22Rv1 (cell line): ENCODE results near the gene CFAP61.

Source experiments
- CTCF ChIP-seq: fragments of 450-650 bp; IDR thresholded peaks from 2 replicates; pipeline ENCODE4 v1.5.1; 2017; ENCODE audit warnings: mild to moderate bottlenecking
- ZFX ChIP-seq: fragments of 450-650 bp; IDR thresholded peaks from 2 replicates; pipeline ENCODE4 v1.6.1; 2017; ENCODE audit warnings: antibody characterized with exemption, borderline replicate concordance

- TF ChIP-seq CTCF (no peak), ZFX (no peak)
Observed at GRCh38 chr20:20037960-20038359, 14.4 kb upstream of the CFAP61 start.
